IMR-90 (cell line): Measurements from ENCODE around the gene SLC4A1. TPM values are rescaled to one million over a fixed set of nuclear protein-coding genes. Genes with fewer than 3 reads are reported as not detected.
A peak's percentile ranks its signal among the peaks of the same experiment; 100 is the strongest.

Experiments used
- ATAC-seq: fragments of 200-7000 bp; cut with Tn5 transposase; 2 replicates; pipeline ENCODE4 v1.9.1; 2020; ENCODE audit warnings: low read depth, mild to moderate bottlenecking, moderate library complexity
- BruUV-seq: library from RNA; stranded (reverse); fragments of 400-500 nt; replicated peaks from 2 replicates; lab custom pipeline; 2021; lab: Mats Ljungman, UMichigan
- CTCF ChIA-PET: fragments of 300-600 bp; formaldehyde crosslinking; extraction: SDS; loops from one replicate; lab custom pipeline; 2021; ENCODE audit warnings: antibody characterized with exemption; lab: Yijun Ruan, JAX
- POLR2A ChIA-PET: fragments of 300-600 bp; sonication (Branson Sonifier 250); formaldehyde crosslinking; loops from one replicate; lab custom pipeline; 2022; ENCODE audit warnings: antibody characterized with exemption; ENCODE audit not compliant: unreplicated experiment; lab: Charles Lee
- DNase-seq: peaks from one replicate; pipeline ENCODE4 v3.0.0; 2013
- H2AFZ ChIP-seq: replicated peaks from 2 replicates; pipeline ENCODE3; 2013; ENCODE audit warnings: low read length, mild to moderate bottlenecking; ENCODE audit not compliant: poor library complexity
- H2AK5ac ChIP-seq: 2 replicates; pipeline ENCODE4 v1.6.1; 2013; ENCODE audit warnings: low read depth, low read length, inconsistent platforms
- H2AK9ac ChIP-seq: replicated peaks from 2 replicates; pipeline ENCODE3; 2013; ENCODE audit warnings: mild to moderate bottlenecking, low read depth, low read length, moderate library complexity; ENCODE audit not compliant: poor library complexity
- H2BK120ac ChIP-seq: 2 replicates; pipeline ENCODE4 v1.6.1; 2013; ENCODE audit warnings: low read depth, low read length, inconsistent platforms
- H2BK15ac ChIP-seq: 3 replicates; pipeline ENCODE4 v1.6.1; 2013; ENCODE audit warnings: low read depth, low read length, inconsistent platforms
- H2BK20ac ChIP-seq: 2 replicates; pipeline ENCODE4 v1.6.1; 2013; ENCODE audit warnings: low read depth, mild to moderate bottlenecking, inconsistent platforms, low read length, moderate library complexity
- H2BK5ac ChIP-seq: 2 replicates; pipeline ENCODE4 v1.6.1; 2013; ENCODE audit warnings: mild to moderate bottlenecking, low read depth, low read length, inconsistent platforms; ENCODE audit not compliant: poor library complexity, severe bottlenecking
- H3K14ac ChIP-seq: replicated peaks from 2 replicates; pipeline ENCODE4 v1.6.1; 2013; ENCODE audit warnings: low read depth, low read length, inconsistent platforms
- H3K18ac ChIP-seq: 2 replicates; pipeline ENCODE4 v1.6.1; 2013; ENCODE audit warnings: low read depth, low read length, control low read depth
- H3K23ac ChIP-seq: 2 replicates; pipeline ENCODE4 v1.6.1; 2013; ENCODE audit warnings: low read depth, low read length, inconsistent platforms
- H3K27ac ChIP-seq: 2 replicates; pipeline ENCODE4 v1.5.1; 2013; ENCODE audit warnings: mild to moderate bottlenecking, control low read depth, low read length; ENCODE audit not compliant: insufficient read depth
- H3K27me3 ChIP-seq: 2 replicates; pipeline ENCODE4 v1.6.1; 2013; ENCODE audit warnings: low read length; ENCODE audit not compliant: control insufficient read depth, insufficient read depth
- H3K36me3 ChIP-seq: 2 replicates; pipeline ENCODE4 v1.6.1; 2013; ENCODE audit warnings: low read length, mixed read lengths; ENCODE audit not compliant: control insufficient read depth, insufficient read depth
- H3K4ac ChIP-seq: 2 replicates; pipeline ENCODE4 v1.6.1; 2013; ENCODE audit warnings: low read depth, low read length, inconsistent platforms
- H3K4me1 ChIP-seq: 2 replicates; pipeline ENCODE4 v1.6.1; 2013; ENCODE audit warnings: low read length, mixed read lengths; ENCODE audit not compliant: control insufficient read depth, insufficient read depth
- H3K4me2 ChIP-seq: 2 replicates; pipeline ENCODE4 v1.6.1; 2013; ENCODE audit warnings: low read depth, mild to moderate bottlenecking, control low read depth, low read length, moderate library complexity
- H3K4me3 ChIP-seq: 2 replicates; pipeline ENCODE4 v1.5.1; 2013; ENCODE audit warnings: low read depth, mild to moderate bottlenecking, control low read depth, low read length, moderate library complexity; ENCODE audit not compliant: insufficient read depth
- H3K56ac ChIP-seq: 2 replicates; pipeline ENCODE4 v1.6.1; 2013; ENCODE audit warnings: low read length, inconsistent platforms; ENCODE audit not compliant: insufficient read depth; ENCODE audit errors: extremely low read depth
- H3K79me1 ChIP-seq, 2 experiments: 2 replicates each; pipeline ENCODE4 v1.6.1; 2013; ENCODE audit warnings: low read length in 2 of 2, inconsistent platforms in 1 of 2, low read depth in 1 of 2
- H3K9ac ChIP-seq: 2 replicates; pipeline ENCODE4 v1.6.1; 2013; ENCODE audit warnings: low read depth, low read length, control low read depth
- H3K9me1 ChIP-seq: 2 replicates; pipeline ENCODE4 v1.6.1; 2013; ENCODE audit warnings: low read length, inconsistent platforms; ENCODE audit not compliant: insufficient read depth
- H3K9me3 ChIP-seq: 2 replicates; pipeline ENCODE4 v1.6.1; 2013; ENCODE audit warnings: low read length; ENCODE audit not compliant: control insufficient read depth, insufficient read depth
- H4K20me1 ChIP-seq: 2 replicates; pipeline ENCODE4 v1.6.1; 2013; ENCODE audit warnings: low read length, inconsistent platforms; ENCODE audit not compliant: insufficient read depth
- H4K5ac ChIP-seq: 2 replicates; pipeline ENCODE4 v1.6.1; 2013; ENCODE audit warnings: mild to moderate bottlenecking, low read depth, low read length, control low read depth
- H4K8ac ChIP-seq, 2 experiments: 2 replicates each; pipeline ENCODE4 v1.6.1; 2013; ENCODE audit warnings: low read depth in 2 of 2, low read length in 2 of 2, control low read depth in 1 of 2, inconsistent platforms in 1 of 2
- H4K91ac ChIP-seq: 2 replicates; pipeline ENCODE4 v1.6.1; 2013; ENCODE audit warnings: low read depth, low read length, inconsistent platforms; ENCODE audit not compliant: insufficient read depth
- CEBPB ChIP-seq: IDR thresholded peaks from 2 replicates; pipeline ENCODE4 v1.6.1; 2012; ENCODE audit warnings: low read depth, low read length, improper control_type of control experiment
- NFE2L2 ChIP-seq: fragments of 150-350 bp; IDR thresholded peaks from 2 replicates; pipeline ENCODE4 v1.6.1; 2016; ENCODE audit warnings: low read depth, mild to moderate bottlenecking, low read length
- RAD21 ChIP-seq: IDR thresholded peaks from 2 replicates; pipeline ENCODE4 v1.6.1; 2012; ENCODE audit warnings: low read length, improper control_type of control experiment
- WGBS, 2 experiments: methylation state at CpG; one replicate each; pipeline versions ENCODE4 v1.1.5 to v1.1.7; 2013; ENCODE audit warnings: missing lambda C conversion rate in 2 of 2; ENCODE audit not compliant: insufficient read length in 1 of 2; ENCODE audit errors: extremely low coverage in 2 of 2; 5-methylcytosine and 5-hydroxymethylcytosine counted together
- dilution Hi-C: fragments of 300-500 bp; cut with HindIII; formaldehyde crosslinking; loops from one replicate; pipeline ENCODE4 v1.14.3; 2018; ENCODE audit warnings: low sequenced_read_pairs; ENCODE audit not compliant: unreplicated experiment
- in situ Hi-C: fragments of 300-500 bp; cut with MboI; formaldehyde crosslinking; loops from 3 replicates; pipeline ENCODE4 v1.14.3; 2019; ENCODE audit warnings: low sequenced_read_pairs, inconsistent platforms, mixed read lengths
- intact Hi-C: fragments of 100-400 bp; cut with micrococcal nuclease; formaldehyde crosslinking; loops from 2 replicates; pipeline ENCODE4 v1.10.0; 2022
- polyA plus RNA-seq, 3 experiments: library from polyadenylated mRNA; depleted of rRNA; stranded (reverse); fragments of >200 nt; gene quantifications; 2 replicates each; pipeline ENCODE4 v1.2.3, GENCODE V29; 2012; ENCODE audit warnings: low replicate concordance in 1 of 3
- total RNA-seq: library from RNA; depleted of rRNA; stranded (reverse); fragments of >200 nt; gene quantifications from 2 replicates; pipeline ENCODE4 v1.2.3, GENCODE V29; 2012

The SLC4A1 gene
- total and polyA plus RNA-seq, 2 of the 4 experiments (the other 2 are of a cell fraction): not detected

DNA sequence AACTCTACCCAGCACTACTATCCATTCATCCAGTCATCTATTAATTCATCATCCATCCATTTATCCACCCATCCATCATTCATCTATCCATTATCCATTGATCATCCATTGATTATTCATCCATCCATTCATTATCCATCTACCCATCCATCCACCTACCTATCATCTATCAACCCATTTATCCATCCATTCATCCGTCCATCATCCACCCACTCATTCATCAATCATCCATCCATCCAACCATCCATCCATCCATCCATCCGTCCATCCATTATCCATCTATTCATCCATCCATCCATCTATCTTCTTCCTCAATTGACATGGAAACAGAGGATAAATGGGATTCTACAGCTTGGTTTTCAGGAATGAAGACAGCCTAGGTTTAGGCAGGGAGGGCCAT, 12.0 kb downstream of the SLC4A1 start:
- Histone ChIP-seq H2BK5ac (peak overlapping the region; percentile 18), H3K56ac (no peak overlapping the region), H3K4me2 (no peak overlapping the region), H3K9me1 (no peaks in the 10 kb centered on the region), H3K27me3 (peaks cover 48% of the 10 kb centered on the region), H3K4me1 (no peaks in the 10 kb centered on the region), H3K4ac (no peak overlapping the region), H2BK120ac (no peak overlapping the region), H2AK5ac (no peak overlapping the region), H3K4me3 (no peak overlapping the region), H3K9me3 (no peaks in the 10 kb centered on the region), H3K9ac (no peak overlapping the region), H2BK15ac (no peak overlapping the region), H4K8ac (no peak overlapping the region), H2BK20ac (no peak overlapping the region), H2AFZ (no peak overlapping the region), H3K18ac (no peak overlapping the region), H4K20me1 (no peaks in the 10 kb centered on the region), H3K14ac (no peak overlapping the region), H4K91ac (no peak overlapping the region), H3K79me1 (no peaks in the 10 kb centered on the region), H3K36me3 (no peaks in the 10 kb centered on the region), H3K23ac (no peak overlapping the region), H3K27ac (no peak overlapping the region), H2AK9ac (no peak overlapping the region), H4K5ac (no peak overlapping the region)
- TF ChIP-seq CEBPB: no peak
- TF ChIP-seq NFE2L2: no peak
- no peak for TF ChIP-seq RAD21
- CTCF ChIA-PET: no interaction called here
- dilution Hi-C loops (no loop called here), in situ Hi-C loops (no loop called here), intact Hi-C loops (no loop called here)
- ATAC-seq (no peak), DNase-seq (no peak)
- no TSS peak for BruUV-seq
- POLR2A ChIA-PET: no interaction called here
- WGBS, 2 experiments: 100% methylated on average over 2 of the region's 2 CpGs; no CpG with 5 or more reads in 1 of the 2 experiments
